T follicular helper cell (primary cell): Measurements from ENCODE around the gene GRPEL2.
"Not testable (repeated sequence)": the region's sequence is repeated elsewhere in the genome, so short reads cannot be mapped to it uniquely, and the experiment has no call there.

ENCODE experiments used
- DNase-seq: peaks from one replicate; pipeline ENCODE4 v3.0.0-alpha.2; 2020; ENCODE audit warnings: low read depth

The GRPEL2 gene

DNA sequence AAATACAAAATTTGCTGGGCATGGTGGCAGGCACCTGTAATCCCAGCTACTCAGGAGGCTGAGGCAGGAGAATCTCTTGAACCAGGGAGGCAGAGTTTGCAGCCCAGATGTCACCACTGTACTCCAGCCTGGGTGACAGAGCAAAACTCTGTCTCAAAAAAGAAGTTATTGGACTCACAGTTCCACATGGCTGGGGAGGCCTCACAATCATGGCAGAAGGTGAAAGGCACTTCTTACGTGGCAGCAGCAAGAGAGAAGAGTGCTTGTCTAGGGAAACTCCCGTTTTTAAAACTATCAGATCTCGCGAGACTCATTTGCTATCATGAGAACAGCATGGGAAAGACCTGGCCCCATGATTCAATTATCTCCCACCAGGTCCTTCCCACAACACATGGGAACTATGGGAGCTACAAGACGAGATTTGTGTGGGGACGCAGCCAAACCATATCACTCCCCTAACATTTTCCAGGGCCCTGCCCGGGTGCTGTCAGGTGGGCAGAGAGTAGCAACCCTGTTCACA is 53.5 kb downstream of the GRPEL2 start:
- DNase-seq: not testable (repeated sequence)

- no peak for DNase-seq
Measured at GRCh38 chr5:149399775-149400174, 54.5 kb downstream of the GRPEL2 start.

DNA sequence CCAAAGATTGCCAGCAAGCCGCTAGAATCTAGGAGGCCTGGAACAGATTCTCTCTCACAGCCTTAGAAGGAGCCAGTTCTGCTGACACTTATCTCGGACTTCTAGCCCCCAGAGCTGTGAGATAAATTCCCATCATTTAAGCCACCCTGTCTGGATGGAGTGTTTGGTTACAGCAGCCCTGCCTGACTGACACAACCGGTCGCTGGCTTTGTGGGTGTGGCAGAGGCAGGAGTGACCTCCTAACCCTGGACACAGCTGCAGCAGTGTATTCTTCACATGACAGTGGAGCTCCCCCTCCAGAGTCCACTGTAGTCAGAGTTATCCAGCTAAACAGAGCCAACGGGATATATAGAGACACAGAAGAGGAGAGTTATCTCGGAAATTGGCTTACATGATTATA is 55.0 kb downstream of the GRPEL2 start:
- no peak for DNase-seq

DNA sequence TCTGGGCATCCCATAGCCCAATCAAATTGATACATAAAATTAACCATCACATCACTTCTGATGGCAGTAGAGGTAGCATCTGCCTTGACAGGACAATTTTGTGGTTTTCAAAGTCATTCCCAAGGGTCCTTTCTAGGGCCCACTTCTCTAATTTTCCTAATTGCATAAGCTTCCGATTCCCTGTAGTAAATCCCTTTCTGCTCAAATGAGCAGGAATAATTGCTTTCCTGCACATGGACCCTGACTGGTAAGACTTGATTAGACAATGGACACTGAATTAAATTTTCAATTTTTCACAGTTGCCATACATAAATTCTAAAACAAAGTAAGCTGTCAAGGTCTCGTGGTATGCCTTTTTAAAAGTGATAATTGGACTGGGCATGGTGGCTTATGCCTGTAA is 55.8 kb downstream of the GRPEL2 start:
- no peak for DNase-seq

DNA sequence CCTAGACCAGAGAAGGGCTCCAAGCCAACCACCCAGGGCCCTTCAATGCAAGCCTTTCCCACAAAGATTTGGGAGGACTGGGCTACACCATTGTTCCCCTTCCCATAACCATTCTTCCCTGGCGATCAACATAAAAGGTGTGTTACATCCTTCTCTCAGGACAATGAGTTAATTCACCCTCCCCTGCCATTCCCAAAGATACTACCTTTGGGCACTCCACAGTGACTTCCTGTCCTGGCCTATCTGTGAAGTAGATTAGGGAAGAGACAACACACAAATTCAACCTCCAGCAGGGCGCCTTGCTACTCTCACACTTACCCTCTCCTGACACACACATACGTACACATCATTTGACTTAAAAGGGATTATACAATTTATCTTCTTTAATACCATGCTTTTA is 57.0 kb downstream of the GRPEL2 start:
- no peak for DNase-seq
